ENCODE data around the gene RPS3A.
"Not testable (repeated sequence)": the region's sequence is repeated elsewhere in the genome, so short reads cannot be mapped to it uniquely, and the experiment has no call there.

RPS3A gene

GRCh38 chr4:151117371-151117962 is 18.0 kb downstream of the RPS3A start:
- peak; percentile 61 for DNase-seq

- no peak for DNase-seq
Measured at GRCh38 chr4:151129796-151130195, 30.4 kb downstream of the RPS3A start.

- no peak for DNase-seq
Measured at GRCh38 chr4:151133311-151133710, 33.9 kb downstream of the RPS3A start.

GRCh38 chr4:151136048-151136447 is 36.6 kb downstream of the RPS3A start:
- not testable (repeated sequence) for DNase-seq

GRCh38 chr4:151139814-151140213 is 40.4 kb downstream of the RPS3A start:
- DNase-seq = no peak

- no peak for DNase-seq
Measured at GRCh38 chr4:151142758-151143157, 43.3 kb downstream of the RPS3A start.

GRCh38 chr4:151143162-151143561 is 43.7 kb downstream of the RPS3A start:
- no peak for DNase-seq

GRCh38 chr4:151143811-151144210 is 44.4 kb downstream of the RPS3A start:
- no peak for DNase-seq

- no peak for DNase-seq
Measured at GRCh38 chr4:151144329-151145072, 45.1 kb downstream of the RPS3A start.

- DNase-seq = no peak
Measured at GRCh38 chr4:151147000-151147399, 47.6 kb downstream of the RPS3A start.

- no peak for DNase-seq
Measured at GRCh38 chr4:151148261-151148660, 48.8 kb downstream of the RPS3A start.

- no peak for DNase-seq
Measured at GRCh38 chr4:151150821-151151580, 51.6 kb downstream of the RPS3A start.

- no peak for DNase-seq
Measured at GRCh38 chr4:151152028-151152427, 52.6 kb downstream of the RPS3A start.

GRCh38 chr4:151153585-151153984 is 54.2 kb downstream of the RPS3A start:
- no peak for DNase-seq

Measured in CD4-positive, alpha-beta T cell treated with Interleukin-10 for 1 hour (primary cell).